PC-3 (cell line): ENCODE measurements around the gene SLCO2B1.

Experiments used
- CTCF ChIP-seq: fragments of 300-600 bp; sonication (generic); conservative IDR thresholded peaks from 2 replicates; pipeline ENCODE4 v1.5.1; 2017; ENCODE audit warnings: antibody characterized with exemption, low read depth, mild to moderate bottlenecking, low read length
- EZH2 ChIP-seq: fragments of 300-600 bp; sonication (generic); IDR thresholded peaks from one replicate; pipeline ENCODE4 v1.6.1; 2017; ENCODE audit warnings: antibody characterized with exemption, mild to moderate bottlenecking, low read length; ENCODE audit not compliant: unreplicated experiment

- no peak for TF ChIP-seq CTCF
- no peak for TF ChIP-seq EZH2
Measured at GRCh38 chr11:75200531-75200930, 49.6 kb downstream of the SLCO2B1 start.
